NCI-H2196 treated with DMSO at 0.1 percent for 48 hours (cell line): Measurements from ENCODE around the gene TNN.

Experiments used
- DNase-seq: peaks from one replicate; lab custom pipeline; 2025; ENCODE audit not compliant: unreplicated experiment; lab: John Stamatoyannopoulos, UW

Gene TNN

GRCh38 chr1:175197531-175197930 is 129.9 kb downstream of the TNN start:
- no peak for DNase-seq
